NCI-H2171 treated with DMSO at 0.1 percent for 48 hours (cell line): Measurements from ENCODE around the gene PHF2.

ENCODE experiments used
- DNase-seq: peaks from one replicate; lab custom pipeline; 2025; lab: John Stamatoyannopoulos, UW

PHF2 gene

GRCh38 chr9:93678199-93679019 is 102.0 kb downstream of the PHF2 start:
- DNase-seq = no peak

- DNase-seq = no peak
These were observed 103.4 kb downstream of the PHF2 start for GRCh38 chr9:93679536-93680442.

DNA sequence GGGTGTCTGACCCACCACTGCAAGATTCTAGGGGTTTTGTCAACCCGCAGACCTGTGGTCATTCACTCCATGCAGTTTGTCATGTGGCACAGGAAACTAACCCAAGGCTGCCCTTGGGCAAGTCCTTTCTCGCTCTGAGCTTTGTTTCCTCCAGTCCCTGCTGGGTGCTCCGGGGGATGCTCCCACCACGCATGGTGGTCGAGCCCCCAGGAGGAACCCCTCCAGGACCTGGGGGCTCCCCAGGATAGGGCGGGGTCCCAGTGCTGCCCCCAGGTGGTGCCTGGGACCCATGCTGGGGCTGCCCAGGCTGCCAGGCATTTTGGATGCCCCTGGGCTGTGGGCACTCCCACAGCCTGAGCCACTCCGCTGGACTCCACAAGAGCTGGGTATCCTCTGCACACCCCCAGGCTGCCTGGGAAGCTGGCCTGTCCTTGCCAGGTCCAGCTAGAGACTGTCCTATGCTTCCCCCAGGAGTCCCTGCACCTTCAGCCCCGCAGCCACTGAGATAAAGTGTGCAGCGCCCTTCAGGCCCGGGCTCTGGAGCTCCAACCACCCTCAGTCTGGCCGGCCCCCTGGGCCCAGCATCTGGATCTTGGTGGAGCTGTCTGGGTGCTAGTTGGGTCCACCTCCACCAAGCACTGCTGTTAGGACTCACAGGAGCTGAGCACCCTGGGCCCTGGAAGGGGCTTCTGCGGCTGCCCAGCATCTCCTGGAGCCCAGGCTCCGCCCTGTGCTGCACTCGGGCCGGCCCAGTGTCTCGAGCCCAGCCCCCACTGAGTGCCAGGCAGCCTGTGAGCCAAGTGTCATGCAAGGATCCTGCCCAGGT is 104.3 kb downstream of the PHF2 start:
- DNase-seq = no peak

GRCh38 chr9:93681269-93682154 is 105.1 kb downstream of the PHF2 start:
- no peak for DNase-seq

- DNase-seq = peak; percentile 56
These were observed 106.0 kb downstream of the PHF2 start for GRCh38 chr9:93682155-93682968.

GRCh38 chr9:93683331-93684134 is 107.1 kb downstream of the PHF2 start:
- no peak for DNase-seq

GRCh38 chr9:93684161-93684765 is 107.9 kb downstream of the PHF2 start:
- DNase-seq = no peak

GRCh38 chr9:93684806-93685543 is 108.6 kb downstream of the PHF2 start:
- DNase-seq = no peak

DNA sequence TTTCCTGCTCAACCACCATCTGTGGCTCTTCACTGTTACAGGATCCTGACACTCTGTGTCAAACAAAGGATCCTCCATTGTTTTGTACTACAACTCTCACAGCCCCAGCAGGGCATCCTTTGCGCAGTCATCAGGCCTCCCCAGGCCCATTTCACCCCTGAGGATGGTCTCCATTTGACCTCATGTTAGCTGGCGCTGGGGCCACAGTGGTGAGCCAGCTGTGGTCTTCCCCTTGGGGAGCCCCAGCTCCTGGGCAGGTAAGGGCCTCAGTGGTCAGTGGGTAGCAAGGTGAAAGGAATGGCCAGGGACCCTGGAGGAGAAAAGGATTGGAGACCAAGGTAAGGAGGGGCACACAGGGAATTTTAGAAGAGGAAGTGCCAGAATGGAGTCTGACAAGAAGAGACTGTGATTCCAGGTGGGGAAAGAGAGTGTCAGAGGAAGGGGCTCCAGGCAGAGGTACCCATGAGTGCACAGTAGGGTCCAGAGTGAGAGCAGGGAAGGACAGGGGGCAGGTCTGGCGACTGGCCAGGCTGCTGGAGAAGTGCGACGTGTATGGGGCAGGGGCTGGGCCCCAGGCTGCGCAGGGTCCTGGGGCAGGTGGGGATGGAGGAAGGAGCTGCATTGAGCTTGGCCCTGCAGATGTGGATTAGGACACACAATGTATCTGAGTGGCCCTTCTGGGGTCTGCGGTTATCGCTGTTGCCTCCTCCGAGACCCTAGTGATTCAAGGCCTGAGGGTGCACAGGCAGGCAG is 109.9 kb downstream of the PHF2 start:
- DNase-seq = no peak

- no peak for DNase-seq
These were observed 110.5 kb downstream of the PHF2 start for GRCh38 chr9:93686880-93687236.

GRCh38 chr9:93690618-93691017 is 114.2 kb downstream of the PHF2 start:
- DNase-seq = no peak

DNA sequence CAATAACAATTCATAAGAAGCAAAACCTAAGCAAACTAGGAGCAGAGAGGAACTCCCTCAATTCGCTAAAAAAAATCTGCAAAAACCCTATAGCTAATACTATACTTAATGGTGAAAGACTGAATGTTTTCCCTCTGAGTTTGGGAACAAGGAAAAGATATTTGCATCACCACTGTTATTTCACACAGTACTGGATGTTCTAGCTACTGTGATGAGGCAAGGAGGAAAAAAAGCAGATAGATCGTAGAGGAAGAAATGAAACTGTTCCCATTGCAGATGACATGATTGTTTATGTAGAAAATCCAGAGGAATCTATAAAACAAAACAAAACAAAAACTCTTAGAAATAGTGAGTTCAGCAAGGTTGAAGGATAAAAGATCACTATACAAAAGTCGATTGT is 116.7 kb downstream of the PHF2 start:
- no peak for DNase-seq

DNA sequence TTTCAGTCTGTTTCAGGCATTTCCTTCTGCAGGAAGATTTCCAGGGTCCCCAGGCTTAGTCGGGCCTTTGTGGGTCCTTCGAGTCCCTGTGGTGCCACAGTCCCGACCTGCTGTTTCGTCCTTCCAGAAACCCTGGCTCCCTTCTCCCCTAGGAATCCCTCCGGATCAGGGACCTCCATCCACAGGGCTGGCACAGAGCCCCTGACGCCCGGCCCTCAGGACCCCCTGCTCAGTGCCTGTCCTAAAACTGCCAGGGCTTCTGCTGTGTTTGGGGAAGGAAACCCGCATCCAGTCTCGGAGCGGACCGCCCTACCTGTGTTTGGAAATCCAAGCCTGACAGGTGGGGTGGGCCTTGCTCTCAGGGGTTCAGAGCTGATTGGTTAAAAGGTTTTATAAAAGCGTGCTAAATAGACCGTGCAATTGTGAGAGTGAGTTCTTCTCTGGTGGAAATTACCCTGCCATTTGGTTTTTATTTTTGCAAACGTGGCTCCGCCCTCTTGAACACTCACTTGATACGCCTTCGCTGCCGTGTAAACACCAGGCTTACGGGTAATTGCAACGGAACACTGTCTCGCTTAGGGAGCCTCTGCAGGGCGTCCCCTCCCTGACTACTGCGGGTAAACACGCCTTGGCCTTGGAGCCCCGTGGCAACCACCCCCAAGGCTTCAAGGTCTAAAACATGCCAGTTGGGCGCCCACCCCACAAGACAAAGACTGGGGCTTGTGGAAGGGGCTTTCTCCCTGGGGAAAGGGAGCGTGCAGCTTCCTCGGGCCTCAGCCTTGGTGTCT is 121.2 kb downstream of the PHF2 start:
- peak; percentile 61 for DNase-seq

GRCh38 chr9:93698140-93698908 is 121.9 kb downstream of the PHF2 start:
- DNase-seq = no peak

DNA sequence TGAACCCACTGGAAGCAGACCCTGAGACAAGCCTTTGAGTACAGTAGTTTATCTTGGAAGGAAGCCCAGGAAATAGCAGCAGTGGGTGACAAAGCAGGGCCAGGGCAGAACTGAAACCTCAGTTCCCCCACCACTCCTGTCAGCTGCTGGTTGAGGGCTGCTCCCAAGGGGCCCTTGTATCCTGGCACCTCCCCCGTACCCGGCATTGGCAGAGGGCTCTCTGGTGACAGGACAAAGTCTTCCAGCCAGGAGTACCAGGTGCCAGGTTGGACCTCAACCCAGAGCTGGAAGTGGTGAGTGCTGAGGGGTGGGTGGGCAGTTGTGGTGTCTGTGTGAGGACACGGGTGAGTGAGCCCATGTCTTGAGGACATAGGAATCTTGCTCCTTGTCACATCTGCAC is 123.3 kb downstream of the PHF2 start:
- no peak for DNase-seq
